ENCODE results near the gene SLC13A4. TPM values are rescaled to one million over a fixed set of nuclear protein-coding genes. Genes with fewer than 3 reads are reported as not detected.
A peak's percentile ranks its signal among the peaks of the same experiment; 100 is the strongest.

SLC13A4 gene
- total RNA-seq, 2 experiments from 2014 or later: not detected

- Histone ChIP-seq H3K36me3 (ENCODE audit: insufficient read depth, low read length) (no peaks in the 10 kb centered on the region), H3K27ac (ENCODE audit: low read depth, low read length, poor library complexity, severe bottlenecking) (no peak overlapping the region), H3K79me2 (ENCODE audit: insufficient read depth, low read depth, low read length) (no peaks in the 10 kb centered on the region), H4K20me1 (ENCODE audit: insufficient read depth, low read length) (no peaks in the 10 kb centered on the region), H3K4me2 (ENCODE audit: low read length) (no peak overlapping the region), H2AFZ (ENCODE audit: low read length) (no peak overlapping the region), H3K9me2 (ENCODE audit: insufficient read depth, low read length) (no peaks in the 10 kb centered on the region), H3K4me3 (ENCODE audit: low read depth, low read length, poor library complexity, severe bottlenecking) (no peak overlapping the region), H3K9me3 (ENCODE audit: low read length) (no peaks in the 10 kb centered on the region), H3K4me1 (ENCODE audit: insufficient read depth, low read length, poor library complexity, severe bottlenecking) (no peaks in the 10 kb centered on the region)
- no peak for DNase-seq (ENCODE audit: low spot score)
- ChIA-PET POLR2A (interaction anchor here (1.4 kb wide), 1 partner anchor 30 kb away, joined by 3 read pairs; no protein-coding TSS in a partner anchor), CTCF (ENCODE audit: unreplicated experiment) (no interaction called here)
- no TSS peak for BruUV-seq (replicated peaks)
- intact Hi-C loops (cut with micrococcal nuclease; ENCODE audit: unreplicated experiment): loop anchor here (5.0 kb wide), 1 partner anchor 429 kb away; no protein-coding TSS in a partner anchor
- no peak for TF ChIP-seq EZH2phosphoT487 (IDR thresholded peaks at IDR 0.05; ENCODE audit: borderline replicate concordance, low read depth, low read length)
- peak; percentile 19; the same call in 1 of the 2 replicates for TF ChIP-seq CTCF (conservative IDR thresholded peaks at IDR 0.05; ENCODE audit: low read length)
Measured at GRCh38 chr7:135711139-135711469, 16.9 kb downstream of the SLC13A4 start.

GRCh38 chr7:135710417-135711138, 17.4 kb downstream of the SLC13A4 start:
- no peaks in the 10 kb centered on the region for H3K79me2 ChIP-seq (ENCODE audit: insufficient read depth, low read depth, low read length)
- no peaks in the 10 kb centered on the region for H3K36me3 ChIP-seq (ENCODE audit: insufficient read depth, low read length)
- H3K4me1 ChIP-seq (ENCODE audit: insufficient read depth, low read length, poor library complexity, severe bottlenecking): no peaks in the 10 kb centered on the region
- H3K4me2 ChIP-seq (ENCODE audit: low read length): no peak overlapping the region
- H2AFZ ChIP-seq (ENCODE audit: low read length): no peak overlapping the region
- BruUV-seq (replicated peaks): no TSS peak
- no peaks in the 10 kb centered on the region for H4K20me1 ChIP-seq (ENCODE audit: insufficient read depth, low read length)
- peak; percentile 27 for DNase-seq (ENCODE audit: low spot score)
- no peak overlapping the region for H3K27ac ChIP-seq (ENCODE audit: low read depth, low read length, poor library complexity, severe bottlenecking)
- no peak overlapping the region for H3K4me3 ChIP-seq (ENCODE audit: low read depth, low read length, poor library complexity, severe bottlenecking)
- intact Hi-C loops (cut with micrococcal nuclease; ENCODE audit: unreplicated experiment): loop anchor here (5.0 kb wide), 1 partner anchor 428 kb away; no protein-coding TSS in a partner anchor
- H3K9me3 ChIP-seq (ENCODE audit: low read length): no peaks in the 10 kb centered on the region
- ChIA-PET POLR2A (interaction anchor here (1.4 kb wide), 1 partner anchor 31 kb away, joined by 3 read pairs; no protein-coding TSS in a partner anchor), CTCF (ENCODE audit: unreplicated experiment) (interaction anchor here (0.6 kb wide), 1 partner anchor 456 kb away, joined by 3 read pairs; no protein-coding TSS in a partner anchor)
- TF ChIP-seq CTCF (conservative IDR thresholded peaks at IDR 0.05; ENCODE audit: low read length): peak; percentile 70
- no peak for TF ChIP-seq EZH2phosphoT487 (IDR thresholded peaks at IDR 0.05; ENCODE audit: borderline replicate concordance, low read depth, low read length)
- H3K9me2 ChIP-seq (ENCODE audit: insufficient read depth, low read length): no peaks in the 10 kb centered on the region

GRCh38 chr7:135709508-135709907, 18.5 kb downstream of the SLC13A4 start:
- Histone ChIP-seq H4K20me1 (ENCODE audit: insufficient read depth, low read length) (no peaks in the 10 kb centered on the region), H3K9me2 (ENCODE audit: insufficient read depth, low read length) (no peaks in the 10 kb centered on the region), H3K27ac (ENCODE audit: low read depth, low read length, poor library complexity, severe bottlenecking) (no peak overlapping the region), H3K4me3 (ENCODE audit: low read depth, low read length, poor library complexity, severe bottlenecking) (no peak overlapping the region), H3K4me2 (ENCODE audit: low read length) (no peak overlapping the region), H3K4me1 (ENCODE audit: insufficient read depth, low read length, poor library complexity, severe bottlenecking) (no peaks in the 10 kb centered on the region), H3K79me2 (ENCODE audit: insufficient read depth, low read depth, low read length) (no peaks in the 10 kb centered on the region), H3K36me3 (ENCODE audit: insufficient read depth, low read length) (no peaks in the 10 kb centered on the region), H3K9me3 (ENCODE audit: low read length) (no peaks in the 10 kb centered on the region), H2AFZ (ENCODE audit: low read length) (no peak overlapping the region)
- POLR2A ChIA-PET: no interaction called here
- TF ChIP-seq CTCF (conservative IDR thresholded peaks at IDR 0.05; ENCODE audit: low read length) (no peak), EZH2phosphoT487 (IDR thresholded peaks at IDR 0.05; ENCODE audit: borderline replicate concordance, low read depth, low read length) (no peak)
- intact Hi-C loops (cut with micrococcal nuclease; ENCODE audit: unreplicated experiment): no loop called here
- CTCF ChIA-PET (ENCODE audit: unreplicated experiment): no interaction called here
- DNase-seq (ENCODE audit: low spot score): no peak
- no TSS peak for BruUV-seq (replicated peaks)

Measured in OCI-LY7 (cell line).